Neuronal stem cell (in vitro differentiated cells): Measurements from ENCODE around the gene GNG12.

Source experiments
- DNase-seq: peaks from one replicate; pipeline ENCODE4 v3.0.0-alpha.2; 2013; ENCODE audit warnings: low spot score
- H2AFZ ChIP-seq: one replicate; pipeline ENCODE4 v1.6.1; 2013; ENCODE audit warnings: mild to moderate bottlenecking, low read length, inconsistent platforms
- H2AK5ac ChIP-seq: 2 replicates; pipeline ENCODE4 v1.6.1; 2013; ENCODE audit warnings: low read depth, mild to moderate bottlenecking, inconsistent platforms, low read length, moderate library complexity, mixed read lengths
- H2BK120ac ChIP-seq: 2 replicates; pipeline ENCODE4 v1.6.1; 2013; ENCODE audit warnings: low read depth, mild to moderate bottlenecking, inconsistent platforms, low read length, moderate library complexity, mixed read lengths
- H2BK12ac ChIP-seq: one replicate; pipeline ENCODE4 v1.6.1; 2013; ENCODE audit warnings: low read length, inconsistent platforms
- H2BK15ac ChIP-seq: 2 replicates; pipeline ENCODE4 v1.6.1; 2013; ENCODE audit warnings: mild to moderate bottlenecking, low read length, inconsistent platforms, mixed read lengths
- H2BK5ac ChIP-seq: one replicate; pipeline ENCODE4 v1.6.1; 2013; ENCODE audit warnings: inconsistent platforms, mild to moderate bottlenecking, low read length, moderate library complexity
- H3K14ac ChIP-seq: one replicate; pipeline ENCODE4 v1.6.1; 2013; ENCODE audit warnings: low read length, inconsistent platforms
- H3K18ac ChIP-seq: 2 replicates; pipeline ENCODE4 v1.6.1; 2013; ENCODE audit warnings: low read length, inconsistent platforms
- H3K23ac ChIP-seq: 2 replicates; pipeline ENCODE4 v1.6.1; 2013; ENCODE audit warnings: low read depth, mild to moderate bottlenecking, mixed read lengths, low read length, inconsistent platforms; ENCODE audit not compliant: poor library complexity
- H3K27ac ChIP-seq: replicated peaks from 3 replicates; pipeline ENCODE4 v1.5.1; 2013; ENCODE audit warnings: low read length, inconsistent platforms
- H3K27me3 ChIP-seq, 3 experiments: 2 replicates each; pipeline ENCODE4 v1.6.1; 2013; ENCODE audit warnings: low read length in 3 of 3, mild to moderate bottlenecking in 2 of 3, inconsistent platforms in 1 of 3, low read depth in 1 of 3, mixed read lengths in 1 of 3, moderate library complexity in 1 of 3; ENCODE audit not compliant: control insufficient read depth in 3 of 3, insufficient read depth in 3 of 3
- H3K36me3 ChIP-seq, 2 donors: replicated peaks in 1 of 2; 2 replicates each; pipeline ENCODE4 v1.6.1; 2013; ENCODE audit warnings: low read length in 2 of 2; ENCODE audit not compliant: control insufficient read depth in 2 of 2, insufficient read depth in 2 of 2
- H3K4ac ChIP-seq: 2 replicates; pipeline ENCODE4 v1.6.1; 2013; ENCODE audit warnings: inconsistent platforms, mild to moderate bottlenecking, low read length, moderate library complexity
- H3K4me1 ChIP-seq, 2 donors: 1 replicate in 1 of 2; 2 replicates in 1 of 2; pipeline ENCODE4 v1.6.1; 2013; ENCODE audit warnings: low read length in 2 of 2, low read depth in 1 of 2; ENCODE audit not compliant: control insufficient read depth in 2 of 2, insufficient read depth in 1 of 2
- H3K4me2 ChIP-seq: one replicate; pipeline ENCODE4 v1.6.1; 2013; ENCODE audit warnings: mild to moderate bottlenecking, low read length, inconsistent platforms; ENCODE audit not compliant: insufficient read depth, poor library complexity, severe bottlenecking
- H3K4me3 ChIP-seq, 2 donors: 2 replicates each; pipeline ENCODE4 v1.5.1; 2013; ENCODE audit warnings: low read length in 2 of 2, mild to moderate bottlenecking in 2 of 2, inconsistent platforms in 1 of 2, moderate library complexity in 1 of 2
- H3K79me1 ChIP-seq: one replicate; pipeline ENCODE4 v1.6.1; 2013; ENCODE audit warnings: low read depth, mild to moderate bottlenecking, inconsistent platforms, low read length, moderate library complexity
- H3K9ac ChIP-seq: one replicate; pipeline ENCODE4 v1.6.1; 2013; ENCODE audit warnings: mild to moderate bottlenecking, low read depth, low read length, inconsistent platforms; ENCODE audit not compliant: poor library complexity
- H3K9me3 ChIP-seq, 2 donors: replicated peaks in 1 of 2; 2 replicates each; pipeline versions ENCODE3 to v1.6.1; 2013; ENCODE audit warnings: low read length in 2 of 2, mild to moderate bottlenecking in 2 of 2, inconsistent platforms in 1 of 2, low read depth in 1 of 2, mixed read lengths in 1 of 2, moderate library complexity in 1 of 2; ENCODE audit not compliant: control insufficient read depth in 2 of 2, insufficient read depth in 1 of 2
- H4K8ac ChIP-seq: one replicate; pipeline ENCODE4 v1.6.1; 2013; ENCODE audit warnings: low read depth, mild to moderate bottlenecking, inconsistent platforms, low read length, moderate library complexity
- H4K91ac ChIP-seq: one replicate; pipeline ENCODE4 v1.6.1; 2013; ENCODE audit warnings: low read length, low read depth, mild to moderate bottlenecking, inconsistent platforms; ENCODE audit not compliant: poor library complexity
- WGBS, 2 donors: extraction: QIAGEN DNeasy Blood & Tissue Kit; methylation state at CpG; one replicate each; pipeline ENCODE4 v1.1.7; 2013; ENCODE audit warnings: missing lambda C conversion rate in 2 of 2, mixed read lengths in 1 of 2; ENCODE audit not compliant: insufficient read length in 2 of 2, insufficient replicate concordance in 1 of 2; ENCODE audit errors: extremely low coverage in 2 of 2; 5-methylcytosine and 5-hydroxymethylcytosine counted together

The GNG12 gene

DNA sequence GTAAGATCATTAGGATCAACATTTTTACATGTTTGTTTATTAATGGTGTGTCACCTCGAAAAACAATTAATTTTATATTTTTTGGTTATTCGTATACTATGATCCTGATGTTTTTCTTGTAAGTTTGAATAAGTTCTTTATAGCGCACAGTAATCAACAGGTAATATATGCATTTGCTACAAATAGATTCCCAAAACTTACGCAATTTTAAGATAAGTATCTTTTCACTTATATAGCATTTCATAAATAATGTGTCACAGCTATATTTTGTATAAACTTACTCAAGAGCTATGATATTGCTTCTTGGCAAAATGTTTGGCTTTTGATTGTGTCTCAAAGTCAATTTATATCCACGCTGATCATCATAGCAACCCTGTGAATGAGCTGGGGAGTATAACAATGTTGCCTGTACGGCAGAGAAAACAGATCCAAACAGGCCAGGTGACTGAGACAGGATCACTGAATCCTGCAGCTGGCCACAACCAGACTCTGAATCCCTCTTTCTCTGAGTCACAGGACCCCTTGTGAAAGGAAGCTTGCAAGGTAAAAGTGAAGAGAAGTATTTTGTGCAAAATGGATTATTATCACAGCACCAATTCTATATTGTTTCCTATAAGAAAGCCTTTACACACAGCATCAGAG, 48.6 kb downstream of the GNG12 start:
- no peak for DNase-seq
- Histone ChIP-seq H3K9ac (no peak overlapping the region), H2BK15ac (no peak overlapping the region), H3K18ac (no peak overlapping the region), H2AFZ (no peak overlapping the region), H3K4me1 (no peaks in the 10 kb centered on the region), H2BK120ac (no peak overlapping the region), H4K91ac (no peak overlapping the region), H3K23ac (no peak overlapping the region), H3K79me1 (no peaks in the 10 kb centered on the region), H3K9me3 (no peaks in the 10 kb centered on the region), H3K27ac (no peak overlapping the region), H2AK5ac (no peak overlapping the region), H4K8ac (no peak overlapping the region), H2BK12ac (no peak overlapping the region), H3K4me2 (no peak overlapping the region), H3K27me3 (no peaks in the 10 kb centered on the region), H3K4ac (no peak overlapping the region), H3K4me3 (no peak overlapping the region), H3K36me3 (no peaks in the 10 kb centered on the region), H2BK5ac (no peak overlapping the region), H3K14ac (no peak overlapping the region)
- WGBS, 2 donors: no CpG with 5 or more reads among the region's 6 CpGs

GRCh38 chr1:67780637-67781036, 52.6 kb downstream of the GNG12 start:
- no peaks in the 10 kb centered on the region for H3K27me3 ChIP-seq
- H2BK15ac ChIP-seq: no peak overlapping the region
- no peak overlapping the region for H3K23ac ChIP-seq
- H3K4me1 ChIP-seq: no peaks in the 10 kb centered on the region
- H3K79me1 ChIP-seq: no peaks in the 10 kb centered on the region
- WGBS, 2 donors: no CpG with 5 or more reads among the region's 2 CpGs
- no peak overlapping the region for H3K14ac ChIP-seq
- no peaks in the 10 kb centered on the region for H3K36me3 ChIP-seq
- H2BK120ac ChIP-seq: no peak overlapping the region
- H3K9me3 ChIP-seq: no peaks in the 10 kb centered on the region
- H3K18ac ChIP-seq: no peak overlapping the region
- no peak overlapping the region for H3K4me3 ChIP-seq
- no peak overlapping the region for H3K4me2 ChIP-seq
- no peak overlapping the region for H3K27ac ChIP-seq
- H2AK5ac ChIP-seq: no peak overlapping the region
- H4K8ac ChIP-seq: no peak overlapping the region
- no peak overlapping the region for H2BK5ac ChIP-seq
- H2AFZ ChIP-seq: no peak overlapping the region
- no peak overlapping the region for H3K9ac ChIP-seq
- no peak overlapping the region for H2BK12ac ChIP-seq
- no peak for DNase-seq
- no peak overlapping the region for H4K91ac ChIP-seq
- no peak overlapping the region for H3K4ac ChIP-seq

- no peak overlapping the region for H3K9ac ChIP-seq
- no peak overlapping the region for H3K23ac ChIP-seq
- no peak overlapping the region for H3K4me3 ChIP-seq
- no peaks in the 10 kb centered on the region for H3K4me1 ChIP-seq
- H3K4ac ChIP-seq: no peak overlapping the region
- H3K36me3 ChIP-seq: no peaks in the 10 kb centered on the region
- H2BK15ac ChIP-seq: no peak overlapping the region
- no peak overlapping the region for H3K18ac ChIP-seq
- no peaks in the 10 kb centered on the region for H3K9me3 ChIP-seq
- no peak overlapping the region for H3K14ac ChIP-seq
- no peaks in the 10 kb centered on the region for H3K27me3 ChIP-seq
- H2AFZ ChIP-seq: no peak overlapping the region
- no peak overlapping the region for H2AK5ac ChIP-seq
- H2BK120ac ChIP-seq: no peak overlapping the region
- H4K8ac ChIP-seq: no peak overlapping the region
- no peaks in the 10 kb centered on the region for H3K79me1 ChIP-seq
- no peak overlapping the region for H3K27ac ChIP-seq
- no CpG with 5 or more reads among the region's 4 CpGs for WGBS, 2 donors
- H3K4me2 ChIP-seq: no peak overlapping the region
- H2BK12ac ChIP-seq: no peak overlapping the region
- no peak overlapping the region for H4K91ac ChIP-seq
- H2BK5ac ChIP-seq: no peak overlapping the region
- DNase-seq: no peak
Measured at GRCh38 chr1:67777440-67777839, 55.8 kb downstream of the GNG12 start.

DNA sequence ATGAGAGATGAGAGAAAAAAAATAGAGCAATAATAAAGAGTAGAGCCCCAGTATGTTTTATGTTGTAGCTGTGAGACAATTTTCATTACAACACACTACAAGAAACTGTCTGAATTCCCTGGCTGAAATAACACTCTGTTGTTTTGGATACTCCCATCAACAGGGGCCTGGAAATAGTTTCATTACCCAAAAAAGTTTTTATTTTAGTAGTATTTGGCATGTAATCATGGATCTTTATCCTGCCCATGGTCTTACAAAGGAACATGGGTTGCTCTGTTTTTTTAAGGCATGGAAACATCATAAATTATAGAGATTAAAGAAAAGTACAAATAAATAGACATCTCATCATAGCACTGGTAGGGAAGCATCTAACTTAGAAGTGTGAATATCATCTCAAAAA, 56.3 kb downstream of the GNG12 start:
- Histone ChIP-seq H3K18ac (no peak overlapping the region), H3K27me3 (no peaks in the 10 kb centered on the region), H3K9me3 (no peaks in the 10 kb centered on the region), H4K8ac (no peak overlapping the region), H3K4me1 (no peaks in the 10 kb centered on the region), H2BK12ac (no peak overlapping the region), H3K27ac (no peak overlapping the region), H3K9ac (no peak overlapping the region), H3K14ac (no peak overlapping the region), H3K23ac (no peak overlapping the region), H2AK5ac (no peak overlapping the region), H3K79me1 (no peaks in the 10 kb centered on the region), H2BK120ac (no peak overlapping the region), H3K4me3 (no peak overlapping the region), H3K4ac (no peak overlapping the region), H2BK15ac (no peak overlapping the region), H2AFZ (no peak overlapping the region), H3K4me2 (no peak overlapping the region), H4K91ac (no peak overlapping the region), H2BK5ac (no peak overlapping the region), H3K36me3 (no peaks in the 10 kb centered on the region)
- DNase-seq: no peak
